ENCODE results near the gene NUP62CL. TPM values are rescaled to one million over a fixed set of nuclear protein-coding genes. Genes with fewer than 3 reads are reported as not detected.

Gene NUP62CL
- polyA plus RNA-seq, 2 donors, result 0.94 to 2.0 TPM

DNA sequence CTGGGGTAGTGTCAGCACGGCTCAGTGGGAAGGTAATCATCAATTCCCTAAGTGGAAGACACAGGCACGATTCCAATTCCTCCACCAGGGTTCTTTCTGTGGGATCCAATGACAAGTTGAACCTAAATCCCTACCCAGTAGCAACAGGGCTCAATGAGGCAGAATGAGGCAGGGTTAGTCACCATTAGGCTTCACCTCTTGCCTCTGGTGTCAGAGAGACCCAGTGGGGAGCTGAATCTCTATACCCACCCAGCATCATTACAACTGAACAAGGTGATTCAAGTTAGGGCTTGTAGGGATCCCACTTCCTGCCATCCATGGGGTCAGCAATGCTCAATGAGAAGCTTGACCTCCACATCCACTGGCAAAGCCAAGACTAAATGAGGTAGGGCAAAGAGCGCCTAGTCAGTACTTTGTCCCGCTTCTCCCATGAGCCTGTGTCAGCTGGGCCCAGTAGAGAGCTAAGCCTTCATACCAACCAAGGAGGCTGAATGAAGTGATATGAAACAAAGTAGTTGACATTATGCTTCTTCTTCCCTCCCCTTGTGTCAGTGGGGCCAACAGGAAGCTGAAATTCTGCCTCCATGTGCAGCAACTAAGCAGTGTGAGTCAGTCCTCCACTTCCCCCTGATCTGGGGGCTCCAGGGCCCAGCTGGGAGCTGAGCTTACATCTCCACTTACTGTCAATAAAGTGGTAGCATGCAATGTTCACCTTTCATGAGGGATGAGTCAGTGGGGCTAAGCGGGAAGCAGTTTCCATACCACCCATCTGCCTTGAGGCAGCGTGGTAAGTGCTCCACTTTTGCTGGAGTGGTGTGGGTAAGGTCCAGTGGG, 51.2 kb downstream of the NUP62CL start:
- Histone ChIP-seq H3K4me1 (ENCODE audit: control insufficient read depth in 2 of 2, insufficient read depth in 2 of 2, low read length in 1 of 2) (no peaks in the 10 kb centered on the region), H3K27me3 (ENCODE audit: control insufficient read depth in 1 of 2, insufficient read depth in 2 of 2, low read length in 2 of 2) (no peaks in the 10 kb centered on the region), H3K4me3 (ENCODE audit: low read depth in 1 of 2, low read length in 2 of 2) (no peak overlapping the region), H3K36me3 (ENCODE audit: control insufficient read depth in 2 of 2, insufficient read depth in 2 of 2, low read length in 1 of 2) (no peaks in the 10 kb centered on the region), H3K27ac (ENCODE audit: low read depth in 2 of 2, low read length in 1 of 2) (no peak overlapping the region), H3K9me3 (ENCODE audit: control insufficient read depth in 2 of 2, insufficient read depth in 1 of 2, low read depth in 1 of 2, low read length in 1 of 2) (no peaks in the 10 kb centered on the region)
- 72 to 76% methylated on average over 6 of the region's 6 CpGs for WGBS, 2 donors

DNA sequence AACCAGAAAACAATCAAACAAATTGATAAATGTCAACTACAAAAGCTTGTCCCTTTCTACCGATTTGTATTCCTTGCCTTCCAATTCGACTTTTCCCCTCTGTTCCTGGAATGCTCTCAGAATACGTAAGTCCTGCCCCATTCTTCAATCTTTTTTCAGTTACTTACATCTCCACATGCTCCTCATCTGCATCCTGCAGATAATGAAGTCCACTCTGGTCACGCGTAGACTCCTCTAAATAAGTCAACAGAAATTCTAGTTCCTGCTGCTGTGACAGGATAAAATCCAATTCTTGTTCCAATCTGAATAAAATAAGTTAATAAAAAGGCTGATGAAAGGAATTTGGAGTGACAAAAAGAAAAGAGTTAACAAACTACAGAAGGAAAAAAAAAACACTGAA, 53.2 kb downstream of the NUP62CL start:
- Histone ChIP-seq H3K27ac (ENCODE audit: low read depth in 2 of 2, low read length in 1 of 2) (no peak overlapping the region), H3K9me3 (ENCODE audit: control insufficient read depth in 2 of 2, insufficient read depth in 1 of 2, low read depth in 1 of 2, low read length in 1 of 2) (no peaks in the 10 kb centered on the region), H3K4me1 (ENCODE audit: control insufficient read depth in 2 of 2, insufficient read depth in 2 of 2, low read length in 1 of 2) (no peaks in the 10 kb centered on the region), H3K4me3 (ENCODE audit: low read depth in 1 of 2, low read length in 2 of 2) (no peak overlapping the region), H3K36me3 (ENCODE audit: control insufficient read depth in 2 of 2, insufficient read depth in 2 of 2, low read length in 1 of 2) (no peaks in the 10 kb centered on the region), H3K27me3 (ENCODE audit: control insufficient read depth in 1 of 2, insufficient read depth in 2 of 2, low read length in 2 of 2) (no peaks in the 10 kb centered on the region)
- 75 to 91% methylated on average over 5 of the region's 5 CpGs for WGBS, 2 donors

DNA sequence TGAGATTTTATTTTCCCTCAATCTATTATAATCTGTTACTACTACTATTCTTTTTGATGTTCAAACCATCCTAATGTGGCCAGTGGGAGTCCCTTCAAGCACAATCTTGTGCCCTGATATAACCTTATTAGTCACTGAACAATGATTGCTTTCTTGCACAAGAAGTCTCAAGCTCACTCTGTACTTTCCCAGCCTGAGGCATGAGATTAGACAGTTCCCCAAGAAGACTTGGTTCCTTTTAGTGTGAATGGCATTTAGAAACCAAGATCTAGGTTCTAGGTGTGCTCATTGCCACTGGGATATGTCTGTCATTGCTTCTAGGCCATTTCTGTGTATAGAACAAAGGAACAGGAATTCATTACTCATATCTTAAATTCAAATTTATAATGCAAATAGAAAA, 59.6 kb downstream of the NUP62CL start:
- Histone ChIP-seq H3K27ac (ENCODE audit: low read depth in 2 of 2, low read length in 1 of 2) (no peak overlapping the region), H3K27me3 (ENCODE audit: control insufficient read depth in 1 of 2, insufficient read depth in 2 of 2, low read length in 2 of 2) (no peaks in the 10 kb centered on the region), H3K4me3 (ENCODE audit: low read depth in 1 of 2, low read length in 2 of 2) (no peak overlapping the region), H3K4me1 (ENCODE audit: control insufficient read depth in 2 of 2, insufficient read depth in 2 of 2, low read length in 1 of 2) (no peaks in the 10 kb centered on the region), H3K9me3 (ENCODE audit: control insufficient read depth in 2 of 2, insufficient read depth in 1 of 2, low read depth in 1 of 2, low read length in 1 of 2) (no peaks in the 10 kb centered on the region), H3K36me3 (ENCODE audit: control insufficient read depth in 2 of 2, insufficient read depth in 2 of 2, low read length in 1 of 2) (no peaks in the 10 kb centered on the region)

DNA sequence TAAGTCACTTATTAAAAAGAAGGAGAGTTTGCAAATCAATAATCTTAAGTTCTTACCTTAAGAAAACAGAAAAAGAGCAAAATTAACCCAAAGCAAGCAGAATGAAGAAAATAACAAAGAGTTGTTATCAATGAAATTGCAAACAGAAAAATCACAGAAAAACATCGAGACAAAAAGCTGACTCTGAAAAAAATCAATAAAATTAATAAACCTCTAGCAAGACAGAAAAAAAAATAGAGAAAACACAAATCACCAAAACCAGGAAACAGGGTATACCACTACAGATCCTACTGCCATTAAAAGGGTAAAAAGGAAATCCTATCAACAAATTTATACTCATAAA, 70.3 kb downstream of the NUP62CL start:
- Histone ChIP-seq H3K27me3 (ENCODE audit: control insufficient read depth in 1 of 2, insufficient read depth in 2 of 2, low read length in 2 of 2) (no peaks in the 10 kb centered on the region), H3K36me3 (ENCODE audit: control insufficient read depth in 2 of 2, insufficient read depth in 2 of 2, low read length in 1 of 2) (no peaks in the 10 kb centered on the region), H3K9me3 (ENCODE audit: control insufficient read depth in 2 of 2, insufficient read depth in 1 of 2, low read depth in 1 of 2, low read length in 1 of 2) (no peaks in the 10 kb centered on the region), H3K4me3 (ENCODE audit: low read depth in 1 of 2, low read length in 2 of 2) (no peak overlapping the region), H3K4me1 (ENCODE audit: control insufficient read depth in 2 of 2, insufficient read depth in 2 of 2, low read length in 1 of 2) (no peaks in the 10 kb centered on the region), H3K27ac (ENCODE audit: low read depth in 2 of 2, low read length in 1 of 2) (no peak overlapping the region)
- 60 to 80% methylated on average over 1 of the region's 1 CpG for WGBS, 2 donors

DNA sequence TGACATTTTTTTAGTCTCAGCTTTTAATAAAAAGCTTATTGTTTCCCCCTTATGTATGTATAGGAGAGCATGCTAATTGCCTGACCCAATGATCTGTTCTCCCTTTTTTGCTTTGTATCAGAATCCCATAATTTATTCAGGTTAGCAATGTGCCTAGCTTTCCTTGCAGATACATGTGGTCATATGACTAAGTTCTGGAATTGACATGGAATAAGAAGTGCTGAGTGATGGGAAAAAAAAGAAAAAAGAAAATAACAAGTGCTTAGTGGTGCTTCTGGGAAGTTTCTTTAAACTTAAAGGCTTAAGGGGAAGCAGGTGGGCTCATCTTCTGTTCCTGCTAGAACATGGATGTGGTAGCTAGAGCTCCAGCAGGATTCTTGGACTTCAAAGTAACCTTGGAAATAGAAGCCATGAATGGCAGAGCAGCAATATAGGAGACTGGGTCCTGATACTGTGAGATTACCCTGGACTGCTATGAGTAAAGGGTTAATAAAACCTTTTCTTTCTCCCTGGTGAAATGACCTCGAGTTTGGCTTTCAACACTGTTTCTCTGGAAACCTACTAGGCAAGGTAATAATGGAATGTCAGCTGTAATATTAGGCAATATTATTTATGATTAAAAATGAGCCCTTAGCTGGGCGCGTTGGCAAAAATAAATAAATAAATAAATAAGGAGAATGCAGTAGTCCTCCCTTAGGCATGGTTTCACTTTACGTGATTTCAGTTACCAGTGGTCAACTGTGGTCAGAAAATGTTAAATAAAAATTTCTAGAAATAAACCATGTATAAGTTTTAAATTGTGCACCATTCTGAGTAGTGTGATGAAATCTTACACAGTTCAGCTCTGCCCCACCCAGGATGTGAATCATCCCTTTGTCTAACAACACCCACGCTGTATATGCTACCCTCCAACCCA, 70.9 kb downstream of the NUP62CL start:
- Histone ChIP-seq H3K27me3 (ENCODE audit: control insufficient read depth in 1 of 2, insufficient read depth in 2 of 2, low read length in 2 of 2) (no peaks in the 10 kb centered on the region), H3K9me3 (ENCODE audit: control insufficient read depth in 2 of 2, insufficient read depth in 1 of 2, low read depth in 1 of 2, low read length in 1 of 2) (no peaks in the 10 kb centered on the region), H3K36me3 (ENCODE audit: control insufficient read depth in 2 of 2, insufficient read depth in 2 of 2, low read length in 1 of 2) (no peaks in the 10 kb centered on the region), H3K27ac (ENCODE audit: low read depth in 2 of 2, low read length in 1 of 2) (peak overlapping the region in 1 of 2 donors; percentile 17), H3K4me1 (ENCODE audit: control insufficient read depth in 2 of 2, insufficient read depth in 2 of 2, low read length in 1 of 2) (no peaks in the 10 kb centered on the region), H3K4me3 (ENCODE audit: low read depth in 1 of 2, low read length in 2 of 2) (no peak overlapping the region)
- WGBS, 2 donors, result 53 to 56% methylated on average over 5 of the region's 5 CpGs

DNA sequence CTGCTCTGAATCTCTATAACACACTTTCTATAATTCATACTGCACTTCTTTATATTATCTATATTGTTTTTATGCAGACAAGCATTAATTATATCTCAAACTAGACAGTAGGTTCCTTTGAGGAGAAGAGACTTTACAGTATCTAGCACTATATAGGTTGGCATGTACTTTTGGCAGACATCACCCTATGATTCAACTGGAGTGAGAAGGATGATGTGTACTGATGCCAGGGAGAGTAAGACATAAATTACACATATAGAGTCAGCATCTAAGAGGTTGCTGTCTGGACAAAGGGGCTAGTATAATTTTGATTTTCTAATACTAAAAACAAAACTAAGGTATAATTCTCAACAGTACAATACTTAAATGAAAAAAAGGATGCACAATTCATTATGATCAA, 82.5 kb downstream of the NUP62CL start:
- no peaks in the 10 kb centered on the region for H3K27me3 ChIP-seq (ENCODE audit: control insufficient read depth in 1 of 2, insufficient read depth in 2 of 2, low read length in 2 of 2)
- no peaks in the 10 kb centered on the region for H3K4me1 ChIP-seq (ENCODE audit: control insufficient read depth in 2 of 2, insufficient read depth in 2 of 2, low read length in 1 of 2)
- no peak overlapping the region for H3K4me3 ChIP-seq (ENCODE audit: low read depth in 1 of 2, low read length in 2 of 2)
- no peak overlapping the region for H3K27ac ChIP-seq (ENCODE audit: low read depth in 2 of 2, low read length in 1 of 2)
- H3K9me3 ChIP-seq (ENCODE audit: control insufficient read depth in 2 of 2, insufficient read depth in 1 of 2, low read depth in 1 of 2, low read length in 1 of 2), result no peaks in the 10 kb centered on the region
- no peaks in the 10 kb centered on the region for H3K36me3 ChIP-seq (ENCODE audit: control insufficient read depth in 2 of 2, insufficient read depth in 2 of 2, low read length in 1 of 2)

DNA sequence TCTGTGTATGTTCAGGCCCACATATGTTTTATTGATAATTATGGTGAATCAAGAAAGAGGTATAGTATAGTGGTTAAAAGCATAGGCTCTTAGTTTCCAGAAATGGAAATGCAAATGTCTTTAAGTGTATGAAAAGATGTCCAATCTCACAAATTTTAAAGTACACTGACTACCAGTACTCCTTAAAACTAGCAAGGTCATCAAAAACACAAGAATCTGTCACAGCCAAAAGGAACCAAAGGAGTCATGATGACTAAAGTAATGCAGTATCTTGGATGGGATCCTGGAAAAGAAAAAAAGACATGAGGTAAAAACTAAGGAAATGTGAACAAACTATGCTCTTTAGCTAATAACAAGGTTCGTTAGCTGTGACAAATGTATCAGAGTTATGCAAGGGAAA, 87.0 kb downstream of the NUP62CL start:
- WGBS, 2 donors, result 84 to 98% methylated on average over 1 of the region's 1 CpG
- Histone ChIP-seq H3K36me3 (ENCODE audit: control insufficient read depth in 2 of 2, insufficient read depth in 2 of 2, low read length in 1 of 2) (no peaks in the 10 kb centered on the region), H3K27ac (ENCODE audit: low read depth in 2 of 2, low read length in 1 of 2) (no peak overlapping the region), H3K4me3 (ENCODE audit: low read depth in 1 of 2, low read length in 2 of 2) (peak overlapping the region in 1 of 2 donors; percentile 58), H3K4me1 (ENCODE audit: control insufficient read depth in 2 of 2, insufficient read depth in 2 of 2, low read length in 1 of 2) (no peaks in the 10 kb centered on the region), H3K27me3 (ENCODE audit: control insufficient read depth in 1 of 2, insufficient read depth in 2 of 2, low read length in 2 of 2) (no peaks in the 10 kb centered on the region), H3K9me3 (ENCODE audit: control insufficient read depth in 2 of 2, insufficient read depth in 1 of 2, low read depth in 1 of 2, low read length in 1 of 2) (no peaks in the 10 kb centered on the region)

DNA sequence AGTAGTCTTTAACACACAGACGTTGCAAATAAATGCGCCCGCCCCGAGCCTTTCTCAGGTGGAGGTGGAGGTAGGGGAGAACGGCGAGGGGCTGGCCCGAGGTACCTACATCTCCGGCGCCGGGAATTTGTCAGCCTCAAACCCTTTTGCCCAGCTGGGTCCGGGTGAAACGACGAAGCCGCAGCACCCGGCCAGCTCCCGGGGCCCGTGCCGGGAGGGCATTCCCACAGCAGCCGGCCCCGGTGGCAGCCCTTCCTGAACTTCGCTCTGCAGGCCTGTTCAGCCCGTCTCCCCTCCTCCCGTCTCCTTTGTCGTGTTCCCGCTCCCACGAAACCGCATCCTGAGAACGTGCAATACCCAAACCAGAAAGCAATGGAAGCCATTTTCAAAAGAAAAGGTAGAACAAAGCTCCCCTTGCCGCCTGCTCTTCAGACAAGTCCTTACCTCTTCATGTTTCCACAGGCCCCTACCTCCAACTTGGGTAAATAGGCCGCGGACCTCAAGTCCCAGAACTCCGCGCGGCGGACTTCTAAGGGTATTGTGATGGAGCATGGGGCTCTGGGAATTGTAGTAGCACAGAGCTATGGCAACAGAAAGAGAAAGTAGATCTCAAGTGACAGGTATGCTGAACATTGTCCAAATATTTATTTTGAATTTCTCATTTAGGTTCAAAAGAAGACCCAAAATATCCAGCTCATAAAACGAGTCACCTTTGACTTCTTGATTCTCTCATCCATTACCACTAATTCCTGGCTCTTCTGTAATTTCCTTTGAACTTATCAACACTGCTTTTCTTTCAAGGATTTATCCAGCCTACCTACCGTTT, 87.7 kb downstream of the NUP62CL start, which contains the start of gene RBM41:
RBM41 (minus strand) TSS at position 501 of the 826 bp plus-strand sequence; CDS start at position 452, 49 bp downstream.
- 0 to 25% methylated on average over 37 of the region's 37 CpGs for WGBS, 2 donors
- peak within 1 kb of the TSS; percentile 58 to 67 for H3K4me3 ChIP-seq (ENCODE audit: low read depth in 1 of 2, low read length in 2 of 2)

DNA sequence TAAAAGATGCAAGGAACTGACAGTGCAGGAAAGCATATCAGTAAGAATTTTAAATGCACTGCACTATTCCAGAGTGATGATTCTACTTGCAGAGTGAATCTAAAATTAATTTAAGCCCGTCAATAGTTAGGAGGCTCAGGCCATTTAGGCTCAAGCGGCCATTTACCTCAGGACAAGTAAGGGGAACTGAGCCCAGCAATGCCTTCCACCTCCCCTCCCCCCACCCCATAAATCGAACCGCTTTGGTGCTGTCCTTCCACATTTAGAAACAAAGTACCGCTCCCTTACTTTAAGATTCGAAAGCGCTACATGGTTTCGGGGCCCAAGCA, 88.3 kb downstream of the NUP62CL start:
- Histone ChIP-seq H3K9me3 (ENCODE audit: control insufficient read depth in 2 of 2, insufficient read depth in 1 of 2, low read depth in 1 of 2, low read length in 1 of 2) (no peaks in the 10 kb centered on the region), H3K36me3 (ENCODE audit: control insufficient read depth in 2 of 2, insufficient read depth in 2 of 2, low read length in 1 of 2) (no peaks in the 10 kb centered on the region), H3K27me3 (ENCODE audit: control insufficient read depth in 1 of 2, insufficient read depth in 2 of 2, low read length in 2 of 2) (no peaks in the 10 kb centered on the region), H3K27ac (ENCODE audit: low read depth in 2 of 2, low read length in 1 of 2) (no peak overlapping the region), H3K4me1 (ENCODE audit: control insufficient read depth in 2 of 2, insufficient read depth in 2 of 2, low read length in 1 of 2) (no peaks in the 10 kb centered on the region), H3K4me3 (ENCODE audit: low read depth in 1 of 2, low read length in 2 of 2) (peak overlapping the region; percentile 58 to 67)
- 1 to 29% methylated on average over 8 of the region's 8 CpGs for WGBS, 2 donors

More for the DNA sequence above, 87.7 kb downstream of the NUP62CL start, which contains the start of gene RBM41:
- no peaks in the 10 kb centered on the region for H3K9me3 ChIP-seq (ENCODE audit: control insufficient read depth in 2 of 2, insufficient read depth in 1 of 2, low read depth in 1 of 2, low read length in 1 of 2)
- H3K4me1 ChIP-seq (ENCODE audit: control insufficient read depth in 2 of 2, insufficient read depth in 2 of 2, low read length in 1 of 2), result no peaks in the 10 kb centered on the region
- peak within 1 kb of the TSS; percentile 43 to 52 for H3K27ac ChIP-seq (ENCODE audit: low read depth in 2 of 2, low read length in 1 of 2)
- H3K27me3 ChIP-seq (ENCODE audit: control insufficient read depth in 1 of 2, insufficient read depth in 2 of 2, low read length in 2 of 2), result no peaks in the 10 kb centered on the region
- no peaks in the 10 kb centered on the region for H3K36me3 ChIP-seq (ENCODE audit: control insufficient read depth in 2 of 2, insufficient read depth in 2 of 2, low read length in 1 of 2)

All from esophagus (tissue), 2 donors.